CD4-positive, alpha-beta T cell (primary cell): ENCODE results near the gene BCL2L11. TPM values are rescaled to one million over a fixed set of nuclear protein-coding genes. Genes with fewer than 3 reads are reported as not detected.

Experiments
- ATAC-seq: fragments of 200-7000 bp; cut with Tn5 transposase; one replicate; pipeline ENCODE4 v1.10.0; 2022; ENCODE audit warnings: mild to moderate bottlenecking; ENCODE audit not compliant: poor library complexity
- CTCF ChIA-PET: fragments of 350-600 bp; sonication (Branson Sonifier 250); formaldehyde crosslinking; loops from one replicate; lab custom pipeline; 2021; ENCODE audit warnings: antibody characterized with exemption, inconsistent platforms; lab: Charles Lee
- POLR2A ChIA-PET: fragments of 350-600 bp; sonication (Branson Sonifier 250); formaldehyde crosslinking; loops from one replicate; lab custom pipeline; 2021; ENCODE audit warnings: antibody characterized with exemption, inconsistent platforms; lab: Charles Lee
- DNase-seq, 14 experiments: peaks; one replicate each; pipeline ENCODE4 v3.0.0-alpha.2; 2013 to 2020; ENCODE audit warnings: mixed read lengths in 2 of 14
- H3K27ac ChIP-seq, 2 donors: one replicate each; pipeline versions ENCODE4 v1.5.1 to v1.7.0; 2013; ENCODE audit warnings: low read length in 2 of 2, low read depth in 1 of 2, mild to moderate bottlenecking in 1 of 2
- H3K27me3 ChIP-seq, 2 experiments: 1 replicate in 1 of 2; 2 replicates in 1 of 2; pipeline versions ENCODE4 v1.6.1 to v1.7.0; 2013; ENCODE audit warnings: low read length in 2 of 2, control low read depth in 1 of 2, mild to moderate bottlenecking in 1 of 2, moderate library complexity in 1 of 2; ENCODE audit not compliant: insufficient read depth in 2 of 2, control insufficient read depth in 1 of 2
- H3K36me3 ChIP-seq: one replicate; pipeline ENCODE4 v1.6.1; 2013; ENCODE audit warnings: low read length, control low read depth; ENCODE audit not compliant: insufficient read depth
- H3K4me1 ChIP-seq: one replicate; pipeline ENCODE4 v1.6.1; 2013; ENCODE audit warnings: low read length, control low read depth; ENCODE audit not compliant: insufficient read depth
- H3K4me3 ChIP-seq: one replicate; pipeline ENCODE4 v1.5.1; 2013; ENCODE audit warnings: mild to moderate bottlenecking, low read length, moderate library complexity
- H3K9me3 ChIP-seq, 2 experiments: 1 replicate in 1 of 2; 2 replicates in 1 of 2; pipeline versions ENCODE4 v1.6.1 to v1.7.0; 2013; ENCODE audit warnings: low read length in 2 of 2, mild to moderate bottlenecking in 2 of 2, control low read depth in 1 of 2, moderate library complexity in 1 of 2; ENCODE audit not compliant: control insufficient read depth in 1 of 2, insufficient read depth in 1 of 2
- H3K27ac Mint-ChIP-seq: one replicate; pipeline ENCODE4 v1.8.0; 2020; ENCODE audit warnings: mixed read lengths
- H3K27me3 Mint-ChIP-seq: one replicate; pipeline ENCODE4 v1.8.0; 2021; ENCODE audit warnings: mixed read lengths
- H3K36me3 Mint-ChIP-seq: one replicate; pipeline ENCODE4 v1.8.0; 2021; ENCODE audit warnings: low read depth, mixed read lengths
- H3K4me1 Mint-ChIP-seq: one replicate; pipeline ENCODE4 v1.8.0; 2021; ENCODE audit warnings: low read depth, mixed read lengths
- H3K4me3 Mint-ChIP-seq: one replicate; pipeline ENCODE4 v1.8.0; 2020; ENCODE audit warnings: mild to moderate bottlenecking, mixed read lengths
- H3K9me3 Mint-ChIP-seq: one replicate; pipeline ENCODE4 v1.8.0; 2020; ENCODE audit warnings: mixed read lengths
- intact Hi-C, 2 experiments: fragments of 100-400 bp; cut with DNase I in 1 of 2; cut with micrococcal nuclease in 1 of 2; formaldehyde crosslinking; loops; one replicate each; pipeline versions ENCODE4 v1.15.1 to v1.9.0; 2023 to 2025; cut with DNase I, micrococcal nuclease
- total RNA-seq, 174 experiments: library from RNA in 2 of 174; stranded (reverse) in 2 of 174; gene quantifications; one replicate each; pipeline ENCODE4 v1.2.3 and lab custom pipeline; 2021 to 2026
- TF ChIP-seq, protein P1 (sequence below): fragments of 200-600 bp; IDR thresholded peaks from one replicate; pipeline ENCODE4 v1.8.0; 2022; ENCODE audit warnings: antibody characterized with exemption, mild to moderate bottlenecking

BCL2L11 gene
- total RNA-seq, 2 experiments from 2014 or later, result 48.6 to 50.1 TPM

DNA sequence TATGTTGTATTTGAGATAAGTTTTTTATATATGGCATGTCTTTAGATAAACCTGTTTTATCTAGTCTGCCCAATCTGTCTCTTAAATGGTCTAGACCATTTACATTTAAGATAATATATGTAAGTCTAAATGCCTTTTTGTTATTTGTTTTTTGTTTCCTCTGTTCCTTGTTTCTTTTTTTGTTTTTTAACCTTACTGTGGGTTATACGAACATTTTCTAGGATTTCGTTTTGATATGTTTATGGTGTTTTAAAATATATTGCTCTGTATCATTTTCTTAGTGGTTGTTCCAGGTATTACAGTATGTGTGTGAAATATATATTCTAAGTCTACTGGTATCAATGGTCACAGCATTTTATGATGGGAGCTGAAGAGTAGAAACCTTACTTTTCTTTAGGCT, 13.3 kb downstream of the BCL2L11 start:
- Histone ChIP-seq H3K27me3 (no peaks in the 10 kb centered on the region), H3K4me1 (peaks cover 7% of the 10 kb centered on the region), H3K9me3 (no peaks in the 10 kb centered on the region), H3K4me3 (no peak overlapping the region), H3K36me3 (peaks cover 10% of the 10 kb centered on the region), H3K27ac (no peak overlapping the region)
- TF ChIP-seq, protein P1, sequence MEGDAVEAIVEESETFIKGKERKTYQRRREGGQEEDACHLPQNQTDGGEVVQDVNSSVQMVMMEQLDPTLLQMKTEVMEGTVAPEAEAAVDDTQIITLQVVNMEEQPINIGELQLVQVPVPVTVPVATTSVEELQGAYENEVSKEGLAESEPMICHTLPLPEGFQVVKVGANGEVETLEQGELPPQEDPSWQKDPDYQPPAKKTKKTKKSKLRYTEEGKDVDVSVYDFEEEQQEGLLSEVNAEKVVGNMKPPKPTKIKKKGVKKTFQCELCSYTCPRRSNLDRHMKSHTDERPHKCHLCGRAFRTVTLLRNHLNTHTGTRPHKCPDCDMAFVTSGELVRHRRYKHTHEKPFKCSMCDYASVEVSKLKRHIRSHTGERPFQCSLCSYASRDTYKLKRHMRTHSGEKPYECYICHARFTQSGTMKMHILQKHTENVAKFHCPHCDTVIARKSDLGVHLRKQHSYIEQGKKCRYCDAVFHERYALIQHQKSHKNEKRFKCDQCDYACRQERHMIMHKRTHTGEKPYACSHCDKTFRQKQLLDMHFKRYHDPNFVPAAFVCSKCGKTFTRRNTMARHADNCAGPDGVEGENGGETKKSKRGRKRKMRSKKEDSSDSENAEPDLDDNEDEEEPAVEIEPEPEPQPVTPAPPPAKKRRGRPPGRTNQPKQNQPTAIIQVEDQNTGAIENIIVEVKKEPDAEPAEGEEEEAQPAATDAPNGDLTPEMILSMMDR, result no peak
- Mint-ChIP-seq H3K36me3 (peaks cover 48% of the 10 kb centered on the region), H3K27ac (no peak overlapping the region), H3K9me3 (no peaks in the 10 kb centered on the region), H3K27me3 (no peaks in the 10 kb centered on the region), H3K4me1 (peaks cover 32% of the 10 kb centered on the region), H3K4me3 (no peak overlapping the region)
- ChIA-PET CTCF (interaction anchor here (2.2 kb wide), 1 partner anchor 14 kb away, joined by 6 read pairs; the partner anchor contains the start of gene BCL2L11), POLR2A (no interaction called here)
- no peak for ATAC-seq
- intact Hi-C loops, result no loop called here
- no peak for DNase-seq

DNA sequence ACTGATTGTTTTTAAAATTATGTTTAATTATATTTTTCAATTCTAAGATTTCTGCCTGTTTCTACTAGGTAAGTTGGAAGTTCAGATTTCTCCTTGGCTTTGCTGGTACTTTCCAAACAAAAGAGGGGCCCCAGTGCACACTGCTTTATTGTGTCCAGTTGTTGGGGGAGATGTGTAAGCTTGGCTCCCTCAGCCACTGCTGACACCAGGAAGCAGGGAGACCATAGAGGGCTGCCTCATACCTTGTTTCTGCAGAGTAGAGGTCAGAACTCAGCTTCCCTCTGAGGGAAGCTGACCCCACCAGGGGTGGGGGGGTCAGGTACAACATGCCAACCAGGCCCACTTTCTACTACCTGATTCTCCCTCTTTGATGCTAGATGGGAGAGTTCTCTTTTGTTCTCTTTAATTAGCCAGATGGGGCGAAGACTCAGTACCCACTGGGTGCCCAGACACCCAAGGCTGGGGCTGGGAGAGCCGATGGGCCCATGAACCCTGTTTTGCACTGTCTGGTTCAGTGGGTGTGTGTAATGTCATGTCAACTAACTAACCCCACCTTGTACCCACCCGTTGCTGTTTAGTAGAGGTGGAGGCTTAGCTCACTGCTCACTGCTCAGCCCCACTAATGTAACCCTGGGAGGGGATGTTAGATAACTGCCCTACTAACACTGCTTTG, 14.7 kb downstream of the BCL2L11 start:
- ChIA-PET POLR2A (no interaction called here), CTCF (no interaction called here)
- ATAC-seq, result no peak
- no peak overlapping the region for H3K4me3 Mint-ChIP-seq
- H3K4me1 Mint-ChIP-seq, result peaks cover 32% of the 10 kb centered on the region
- no peak overlapping the region for H3K4me3 ChIP-seq
- intact Hi-C loops, result no loop called here
- H3K36me3 Mint-ChIP-seq, result peaks cover 44% of the 10 kb centered on the region
- no peaks in the 10 kb centered on the region for H3K9me3 ChIP-seq
- no peak overlapping the region for H3K27ac ChIP-seq
- H3K27me3 Mint-ChIP-seq, result no peaks in the 10 kb centered on the region
- DNase-seq, result no peak
- H3K4me1 ChIP-seq, result peaks cover 7% of the 10 kb centered on the region
- H3K9me3 Mint-ChIP-seq, result no peaks in the 10 kb centered on the region
- no peak overlapping the region for H3K27ac Mint-ChIP-seq
- peaks cover 9% of the 10 kb centered on the region for H3K36me3 ChIP-seq
- TF ChIP-seq, protein P1, result no peak
- H3K27me3 ChIP-seq, result no peaks in the 10 kb centered on the region

DNA sequence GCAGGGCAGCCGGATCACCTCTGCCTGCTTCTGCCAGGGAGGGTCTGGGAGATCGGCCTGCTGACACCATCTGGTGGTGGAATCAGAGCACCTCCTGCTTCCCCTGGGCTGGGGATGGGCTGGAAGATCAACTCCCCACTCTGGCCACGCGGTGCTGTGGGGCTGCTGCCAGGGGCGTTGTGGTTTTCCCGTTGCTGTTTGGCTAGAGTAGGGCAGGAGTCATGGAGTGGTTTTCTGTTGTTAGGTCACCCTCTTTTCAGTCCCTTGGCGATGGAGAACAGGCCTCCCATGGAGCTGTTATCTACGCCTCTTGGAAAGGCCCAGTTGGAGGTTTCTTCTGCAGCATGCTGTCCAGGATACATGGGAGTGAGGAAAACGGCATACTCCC, 15.2 kb downstream of the BCL2L11 start:
- H3K27ac ChIP-seq, result no peak overlapping the region
- H3K27me3 ChIP-seq, result no peaks in the 10 kb centered on the region
- TF ChIP-seq, protein P1, result no peak
- Mint-ChIP-seq H3K36me3 (peaks cover 47% of the 10 kb centered on the region), H3K9me3 (no peaks in the 10 kb centered on the region), H3K27ac (no peak overlapping the region), H3K4me1 (peaks cover 32% of the 10 kb centered on the region), H3K27me3 (no peaks in the 10 kb centered on the region), H3K4me3 (no peak overlapping the region)
- peak in 3 of 14 experiments; percentile 21 to 28 (median 23) for DNase-seq
- H3K4me1 ChIP-seq, result peaks cover 7% of the 10 kb centered on the region
- ChIA-PET POLR2A (no interaction called here), CTCF (no interaction called here)
- peaks cover 10% of the 10 kb centered on the region for H3K36me3 ChIP-seq
- intact Hi-C loops, result no loop called here
- H3K4me3 ChIP-seq, result no peak overlapping the region
- no peaks in the 10 kb centered on the region for H3K9me3 ChIP-seq
- no peak for ATAC-seq
